Measurements from ENCODE around the gene ESAM.

- TF ChIP-seq EZH2 (IDR thresholded peaks at IDR 0.05) (no peak), CTCF (IDR thresholded peaks at IDR 0.05) (no peak), EZH2phosphoT487 (IDR thresholded peaks at IDR 0.05) (no peak)
Measured at GRCh38 chr11:124788521-124788920, 26.4 kb upstream of the ESAM start.

All from neural progenitor cell (in vitro differentiated cells).